Activated CD4-positive, alpha-beta T cell treated with anti-CD3 and anti-CD28 coated beads for 1 hour (primary cell): ENCODE measurements around the gene BPIFB3.
"Not testable (repeated sequence)": the region's sequence is repeated elsewhere in the genome, so short reads cannot be mapped to it uniquely, and the experiment has no call there.

Source experiments
- DNase-seq: peaks from one replicate; pipeline ENCODE4 v3.0.0-alpha.2; 2020

BPIFB3 gene

DNA sequence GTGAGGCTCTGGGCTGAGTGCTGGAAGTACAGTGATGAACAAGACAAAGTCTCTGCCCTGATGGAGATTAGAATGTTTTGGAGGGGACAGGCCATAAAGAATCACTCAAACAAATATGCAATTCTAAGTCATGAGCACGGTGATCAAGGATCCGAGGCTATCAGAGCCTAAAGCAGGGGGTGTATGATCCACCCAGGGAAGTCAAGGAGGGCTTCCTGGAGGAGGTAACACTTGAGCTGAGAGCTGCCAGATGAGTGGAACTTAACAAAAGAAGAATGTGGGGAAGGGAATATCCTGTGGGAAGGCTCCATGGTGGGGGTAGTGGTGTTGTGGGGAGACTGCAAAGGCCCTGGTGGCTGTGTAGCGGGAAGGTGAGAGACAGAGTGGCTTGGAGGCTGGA, 38.0 kb downstream of the BPIFB3 start:
- no peak for DNase-seq

DNA sequence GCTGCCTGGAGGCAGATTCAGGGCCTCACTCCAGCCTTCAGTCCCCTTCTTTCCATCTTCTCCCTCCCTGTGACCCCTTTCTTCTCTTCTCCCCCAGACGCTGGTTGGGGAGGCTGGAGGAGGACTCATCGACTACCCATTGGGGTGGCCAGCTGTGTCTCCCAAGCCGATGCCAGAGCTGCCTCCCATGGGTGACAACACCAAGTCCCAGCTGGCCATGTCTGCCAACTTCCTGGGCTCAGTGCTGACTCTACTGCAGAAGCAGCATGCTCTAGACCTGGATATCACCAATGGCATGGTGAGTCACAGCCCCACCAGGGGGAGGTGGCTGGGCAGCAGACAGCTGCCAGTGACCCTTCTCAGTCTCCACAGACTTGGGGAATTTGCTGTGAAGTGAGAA, 38.7 kb downstream of the BPIFB3 start:
- DNase-seq = no peak

GRCh38 chr20:33093074-33093473, 39.4 kb downstream of the BPIFB3 start:
- no peak for DNase-seq

GRCh38 chr20:33093582-33093981, 39.9 kb downstream of the BPIFB3 start:
- no peak for DNase-seq

DNA sequence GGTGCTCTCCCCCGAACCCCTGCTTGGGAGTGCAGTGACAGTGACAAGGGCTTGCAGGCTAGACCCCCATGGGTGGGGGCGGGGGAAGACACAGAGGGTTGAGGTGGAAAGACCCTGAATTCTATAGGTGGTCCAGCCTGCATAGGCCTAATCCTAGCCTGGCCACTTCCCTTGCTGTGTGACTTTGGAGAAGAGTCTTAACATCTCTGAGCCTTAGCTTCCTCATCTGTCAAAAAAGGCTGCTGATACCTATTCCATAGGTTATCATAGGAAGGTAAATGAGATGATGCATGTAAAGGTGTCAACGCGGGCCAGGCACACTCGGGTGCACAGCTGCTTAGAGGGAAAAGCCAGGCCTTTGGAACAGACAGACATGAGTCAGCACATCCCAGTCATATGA, 41.5 kb downstream of the BPIFB3 start:
- no peak for DNase-seq

DNA sequence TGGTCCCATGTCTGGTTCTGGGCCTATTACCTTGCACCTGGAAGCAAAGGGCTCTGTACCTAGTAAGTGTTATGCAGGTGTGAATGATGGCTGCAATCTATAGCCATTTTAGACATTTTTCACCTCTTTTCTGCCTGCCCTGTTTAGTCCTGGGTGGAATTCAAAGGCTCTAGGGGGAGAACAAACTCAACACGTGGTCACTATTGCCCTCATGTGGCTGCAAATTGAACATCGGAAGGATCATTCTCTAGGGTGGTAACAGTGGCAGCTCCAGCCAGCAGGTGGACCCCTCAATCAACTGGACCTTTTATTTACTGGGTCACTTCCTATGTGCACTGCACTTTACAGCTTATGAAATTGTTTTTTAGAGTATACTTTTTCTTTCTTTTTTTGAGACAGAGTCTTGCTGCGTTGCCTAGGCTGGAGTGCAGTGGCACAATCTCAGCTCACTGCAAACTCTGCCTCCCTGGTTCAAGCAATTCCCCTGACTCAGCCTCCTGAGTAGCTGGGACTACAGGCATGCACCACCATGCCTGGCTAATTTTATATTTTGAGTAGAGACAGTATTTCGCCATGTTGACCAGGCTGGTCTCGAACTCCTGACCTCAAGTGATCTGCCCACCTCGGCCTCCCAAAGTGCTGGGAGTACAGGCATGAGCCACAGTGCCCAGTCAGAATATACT, 42.3 kb downstream of the BPIFB3 start:
- DNase-seq = not testable (repeated sequence)

GRCh38 chr20:33097001-33097400, 43.3 kb downstream of the BPIFB3 start:
- no peak for DNase-seq

DNA sequence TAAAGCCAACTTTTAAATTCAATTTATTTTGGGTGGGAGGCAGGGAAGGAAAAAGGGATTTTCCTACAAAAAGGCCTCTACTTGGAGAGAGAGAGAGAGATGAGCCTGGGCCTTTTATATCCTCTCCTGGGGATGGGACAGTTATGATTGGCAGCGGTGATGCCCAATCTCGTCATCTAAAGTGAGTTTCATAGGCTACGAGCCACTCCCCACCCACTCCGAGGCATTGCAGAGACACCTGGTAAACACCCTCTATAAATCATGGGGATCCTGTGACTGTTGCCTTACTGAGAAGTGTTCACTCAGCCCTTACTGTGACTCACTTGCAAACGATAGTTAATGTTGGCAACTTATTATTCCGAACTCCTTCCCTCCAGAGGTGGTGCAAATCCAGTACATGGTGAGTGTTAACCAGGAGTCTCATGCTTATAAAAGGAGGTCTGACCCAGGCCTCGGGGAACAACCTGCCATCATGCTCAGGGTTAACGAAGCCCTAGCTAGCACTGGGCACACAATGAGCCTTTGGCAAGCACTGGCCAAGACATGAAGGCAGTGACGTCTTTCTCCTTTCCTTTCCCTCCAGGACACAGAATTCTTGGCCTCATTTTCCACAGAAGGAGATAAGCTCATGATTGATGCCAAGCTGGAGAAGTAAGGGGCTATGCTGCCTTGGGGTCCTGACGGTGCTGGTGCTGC, 46.3 kb downstream of the BPIFB3 start:
- DNase-seq = no peak

GRCh38 chr20:33103556-33103955, 49.9 kb downstream of the BPIFB3 start:
- no peak for DNase-seq

DNA sequence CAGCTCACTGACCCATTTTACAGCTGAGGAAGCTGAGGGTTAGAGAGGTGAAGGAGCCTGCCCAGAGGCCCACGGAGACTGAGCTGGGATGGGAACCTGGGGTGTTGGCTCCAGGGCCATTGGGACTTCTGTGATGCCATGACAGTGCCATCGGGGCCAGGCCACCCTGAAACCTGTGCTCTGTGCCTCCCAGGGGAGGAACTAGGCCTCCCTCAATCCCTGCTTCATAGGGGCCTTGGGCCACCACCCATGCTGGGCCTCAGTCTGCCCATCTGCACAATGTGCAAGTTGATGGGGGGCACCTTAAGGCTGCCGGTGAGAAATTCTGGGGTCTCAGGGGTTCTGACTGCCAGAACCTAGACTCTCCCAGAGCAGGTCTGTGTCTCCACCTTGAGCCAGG, 50.6 kb downstream of the BPIFB3 start:
- no peak for DNase-seq

GRCh38 chr20:33105316-33105924, 51.7 kb downstream of the BPIFB3 start:
- no peak for DNase-seq

DNA sequence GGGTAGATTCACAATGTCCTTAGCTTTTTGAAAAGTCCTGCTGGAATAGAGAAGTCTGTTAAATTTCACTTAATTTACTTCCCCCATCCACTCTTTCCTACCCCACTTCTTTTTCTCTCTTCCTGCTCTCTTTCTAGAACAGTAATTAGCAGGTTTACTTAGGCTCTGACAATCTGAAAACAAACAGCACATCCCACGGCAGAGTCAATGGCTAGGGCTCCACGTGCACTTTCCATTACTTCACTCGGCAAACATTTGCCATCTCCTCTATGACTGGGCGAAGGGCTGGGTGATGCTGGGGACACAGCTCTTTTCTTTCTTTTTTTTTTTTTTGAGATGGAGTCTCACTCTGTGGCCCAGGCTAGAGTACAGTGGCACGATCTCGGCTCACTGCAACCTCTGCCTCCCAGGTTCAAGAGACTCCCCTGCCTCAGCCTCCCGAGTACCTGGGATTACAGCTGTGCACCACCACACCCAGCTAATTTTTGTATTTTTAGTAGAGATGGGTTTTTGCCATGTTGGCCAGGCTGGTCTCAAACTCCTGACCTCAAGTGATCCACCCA, 52.4 kb downstream of the BPIFB3 start:
- DNase-seq = not testable (repeated sequence)

DNA sequence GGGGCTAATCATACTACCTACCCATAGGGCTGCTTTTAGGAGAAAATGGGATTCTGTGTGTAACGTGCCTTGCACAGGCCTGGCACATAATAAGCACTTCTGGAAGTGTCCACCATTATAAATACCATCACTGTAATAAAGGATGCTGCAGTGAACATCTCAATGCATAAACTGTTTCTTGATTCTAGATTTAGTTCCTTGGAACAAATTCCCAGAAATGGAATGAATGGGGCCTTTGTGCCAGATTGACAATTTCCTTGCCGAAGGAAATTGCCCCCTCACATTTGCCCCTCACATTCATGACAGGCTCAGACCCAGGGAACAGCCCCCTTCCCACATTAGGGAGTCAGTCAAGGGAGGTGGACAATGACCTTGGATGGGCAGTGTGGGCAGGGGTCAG, 55.0 kb downstream of the BPIFB3 start:
- DNase-seq = no peak

- DNase-seq = no peak
Observed at GRCh38 chr20:33110147-33110825, 56.6 kb downstream of the BPIFB3 start.

GRCh38 chr20:33111306-33111705, 57.6 kb downstream of the BPIFB3 start:
- no peak for DNase-seq

DNA sequence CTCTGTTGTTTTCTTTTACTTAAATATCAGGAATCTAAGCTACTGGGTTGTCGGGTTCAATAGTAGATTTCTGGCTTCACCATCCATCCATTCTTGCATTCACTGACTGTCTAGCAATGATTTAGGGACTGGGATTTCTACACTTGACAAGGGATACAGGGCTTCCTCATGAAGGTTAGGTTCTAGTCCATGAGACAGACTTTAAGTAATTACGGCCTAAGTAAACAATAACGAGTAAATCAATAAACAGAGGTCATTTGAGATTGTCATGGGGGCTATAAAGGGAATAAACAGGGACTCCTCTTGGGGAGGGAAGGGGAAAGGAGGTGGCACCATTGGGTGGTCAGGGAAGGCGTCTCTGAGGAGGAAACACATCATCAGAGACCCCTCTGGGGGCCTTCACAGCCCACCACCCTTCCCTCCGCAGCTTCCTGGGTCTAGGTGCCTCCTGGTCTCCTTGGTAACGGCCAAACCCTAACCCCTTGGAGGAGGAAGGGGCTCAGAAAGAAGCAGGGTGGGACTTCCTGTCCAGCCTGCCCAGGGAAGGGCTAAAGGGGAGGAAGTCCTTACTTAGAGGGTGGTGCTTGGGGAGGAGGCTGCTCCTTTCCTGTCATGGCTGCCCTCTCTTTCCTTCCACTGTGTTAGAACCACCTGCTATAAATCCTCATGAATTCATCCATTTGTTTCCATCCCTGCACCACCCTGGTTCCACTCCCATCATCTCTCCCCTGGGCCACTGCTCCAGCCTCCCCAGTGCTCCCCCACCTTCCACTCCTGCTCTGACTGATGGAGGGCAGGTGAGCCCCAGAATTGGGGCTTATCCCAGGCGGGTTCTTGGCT, 59.1 kb downstream of the BPIFB3 start:
- DNase-seq = no peak

DNA sequence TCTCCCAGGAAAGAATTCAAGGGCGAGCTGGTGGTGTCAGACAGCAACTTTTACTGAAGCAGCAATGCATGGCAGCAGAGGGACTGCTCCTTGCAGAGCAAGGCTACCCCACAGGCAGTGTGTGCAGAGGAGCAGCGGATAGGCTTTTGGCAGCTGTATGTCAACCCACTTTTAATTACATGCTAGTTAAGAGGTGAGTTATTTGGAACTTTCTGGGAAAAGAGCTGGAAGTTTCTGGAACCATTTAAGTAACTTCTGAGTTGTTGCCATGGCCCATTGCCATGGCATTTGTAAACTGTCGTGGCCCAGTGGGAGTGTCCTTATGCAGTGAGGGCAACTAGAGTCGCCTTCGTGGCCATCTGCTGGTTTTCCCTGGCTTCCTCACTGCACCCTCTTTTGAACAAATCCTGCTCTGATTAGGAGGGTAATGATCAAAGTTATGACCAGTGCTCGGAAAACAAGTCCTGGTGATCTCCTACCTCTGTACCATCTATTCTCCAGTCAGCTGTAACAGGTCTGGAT, 59.7 kb downstream of the BPIFB3 start:
- DNase-seq = no peak

- not testable (repeated sequence) for DNase-seq
Observed at GRCh38 chr20:33115501-33115900, 61.8 kb downstream of the BPIFB3 start.

DNA sequence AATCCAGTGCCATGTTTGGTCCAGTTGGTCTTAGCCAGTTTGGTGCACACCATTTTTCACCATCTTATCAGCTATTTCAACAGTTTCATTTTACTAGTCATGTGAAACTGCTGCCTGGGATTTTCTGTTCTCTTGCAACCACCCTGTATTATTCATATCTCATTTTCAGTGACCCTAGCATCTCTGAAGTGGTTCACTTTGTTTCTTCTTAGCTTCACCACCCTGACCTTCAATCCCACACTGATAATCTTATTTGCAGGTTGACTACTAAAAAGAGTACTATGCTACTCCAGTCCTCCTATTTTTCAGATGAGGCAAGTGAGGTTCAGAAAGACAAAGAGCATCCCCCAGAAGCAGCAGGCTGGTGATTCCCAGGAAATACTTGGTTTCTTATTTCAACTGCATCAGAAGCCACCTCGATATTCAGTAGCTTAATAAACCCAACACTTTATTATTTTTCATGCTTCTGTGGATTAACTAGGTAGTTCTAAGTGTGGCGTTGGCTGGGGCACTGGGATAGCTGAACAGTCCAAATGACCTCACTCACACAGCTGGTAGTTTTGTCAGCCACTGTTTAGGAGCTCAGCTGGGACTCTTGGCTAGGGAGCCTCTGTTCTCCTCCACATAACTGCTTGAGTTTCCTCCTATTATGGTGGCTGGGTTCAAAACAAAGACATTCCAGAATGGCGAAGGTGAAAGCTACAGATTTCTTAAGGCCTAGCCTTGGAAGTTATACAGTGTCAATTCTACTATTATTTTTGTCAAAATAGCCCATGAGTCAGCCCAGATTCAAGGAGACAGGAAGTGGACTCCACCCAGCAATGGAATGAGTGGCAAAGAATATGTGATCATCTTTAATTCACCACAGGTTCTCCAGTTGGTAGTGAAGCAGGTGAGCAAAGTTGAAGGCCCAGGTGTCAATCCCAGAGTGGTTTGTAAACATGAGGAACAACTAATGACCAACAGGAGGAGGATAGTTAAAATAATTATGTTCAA, 66.3 kb downstream of the BPIFB3 start:
- DNase-seq = no peak

DNA sequence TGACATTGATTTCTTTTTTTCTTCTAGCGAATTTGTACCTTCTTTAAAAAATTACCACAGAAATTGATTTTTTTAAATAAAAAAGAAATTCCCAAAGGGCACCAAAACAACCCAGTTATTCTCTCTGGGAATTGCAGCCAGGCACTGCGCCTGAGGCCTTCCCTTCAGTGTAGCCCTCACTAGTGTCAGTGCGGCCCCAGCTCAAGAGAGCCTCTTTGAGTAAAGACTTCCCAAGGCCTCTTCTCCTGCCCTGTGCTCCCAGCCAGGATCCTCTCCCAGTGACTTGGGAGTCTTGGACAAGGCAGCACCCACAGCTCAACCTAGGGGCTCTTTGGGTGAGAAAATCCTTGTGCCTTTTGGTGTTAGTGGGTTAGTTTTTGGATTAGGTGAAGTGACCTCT, 67.2 kb downstream of the BPIFB3 start:
- DNase-seq = no peak

GRCh38 chr20:33122297-33122696, 68.6 kb downstream of the BPIFB3 start:
- DNase-seq = not testable (repeated sequence)
